Gastrocnemius medialis (tissue), 4 donors: ENCODE results near the gene KIF5B. TPM values are rescaled to one million over a fixed set of nuclear protein-coding genes. Genes with fewer than 3 reads are reported as not detected.
"Not testable (repeated sequence)": the region's sequence is repeated elsewhere in the genome, so short reads cannot be mapped to it uniquely, and the experiment has no call there.

Source experiments
- ATAC-seq, 2 donors: fragments of 150-250 bp; one replicate each; pipeline ENCODE4 v1.9.1; 2016
- DNase-seq, 2 donors: peaks; one replicate each; pipeline ENCODE4 v3.0.0-alpha.2; 2019
- H3K27ac ChIP-seq, 4 donors: fragments of 200-600 bp; sonication (generic); 1 replicate in 1 of 4; 2 replicates in 3 of 4; pipeline ENCODE4 v1.5.1; 2016 to 2018; ENCODE audit warnings: mild to moderate bottlenecking in 2 of 4, moderate library complexity in 1 of 4
- H3K27me3 ChIP-seq, 3 donors: fragments of 200-600 bp; sonication (generic) in 2 of 3; 1 replicate in 1 of 3; 2 replicates in 2 of 3; pipeline versions ENCODE4 v1.5.1 to v1.6.0; 2016 to 2019; ENCODE audit warnings: mild to moderate bottlenecking in 1 of 3, moderate library complexity in 1 of 3
- H3K36me3 ChIP-seq, 2 donors: fragments of 200-600 bp; sonication (generic) in 1 of 2; one replicate each; pipeline ENCODE4 v1.5.1; 2017 to 2018
- H3K4me1 ChIP-seq, 2 donors: fragments of 200-600 bp; sonication (generic) in 1 of 2; one replicate each; pipeline ENCODE4 v1.5.1; 2016 to 2017; ENCODE audit warnings: mild to moderate bottlenecking in 2 of 2
- H3K4me3 ChIP-seq, 4 donors: fragments of 200-600 bp; sonication (generic) in 3 of 4; 1 replicate in 1 of 4; 2 replicates in 3 of 4; pipeline ENCODE4 v1.5.1; 2016 to 2019; ENCODE audit warnings: mild to moderate bottlenecking in 2 of 4
- H3K9me3 ChIP-seq, 3 donors: fragments of 200-600 bp; sonication (generic) in 2 of 3; 1 replicate in 1 of 3; 2 replicates in 2 of 3; pipeline ENCODE4 v1.5.1; 2016 to 2019
- POLR2A ChIP-seq, 2 donors: fragments of 450-650 bp; IDR thresholded peaks; one replicate each; pipeline ENCODE4 v1.6.1; 2017; ENCODE audit warnings: antibody characterized with exemption in 2 of 2, mild to moderate bottlenecking in 2 of 2, moderate library complexity in 2 of 2
- in situ Hi-C, 4 donors: fragments of 200-750 bp; cut with MboI; loops; one replicate each; pipeline versions ENCODE4 v1.15.0 to v1.8.0; 2017; ENCODE audit warnings: low sequenced_read_pairs in 4 of 4
- intact Hi-C: fragments of 100-400 bp; cut with DNase I; formaldehyde crosslinking; loops from one replicate; pipeline ENCODE4 v1.15.1; 2023; ENCODE audit warnings: low total_unique reads
- total RNA-seq, 4 donors: library from RNA; depleted of rRNA; stranded (reverse); fragments of >200 nt; gene quantifications; one replicate each; pipeline versions ENCODE4 v1.1.0 to v1.2.3, GENCODE V29; 2016
- TF ChIP-seq, protein P1 (sequence below), 5 experiments: fragments of 450-650 bp in 3 of 5; fragments of 200-600 bp in 2 of 5; sonication (generic) in 2 of 5; IDR thresholded peaks in 4 of 5; conservative IDR thresholded peaks in 1 of 5; 1 replicate in 4 of 5; 2 replicates in 1 of 5; pipeline ENCODE4 v1.5.1; 2016 to 2019; ENCODE audit warnings: antibody characterized with exemption in 5 of 5, mild to moderate bottlenecking in 3 of 5, moderate library complexity in 3 of 5

Gene KIF5B
- total RNA-seq, 4 donors from 2014 or later, result 123 to 151 (median 142) TPM

DNA sequence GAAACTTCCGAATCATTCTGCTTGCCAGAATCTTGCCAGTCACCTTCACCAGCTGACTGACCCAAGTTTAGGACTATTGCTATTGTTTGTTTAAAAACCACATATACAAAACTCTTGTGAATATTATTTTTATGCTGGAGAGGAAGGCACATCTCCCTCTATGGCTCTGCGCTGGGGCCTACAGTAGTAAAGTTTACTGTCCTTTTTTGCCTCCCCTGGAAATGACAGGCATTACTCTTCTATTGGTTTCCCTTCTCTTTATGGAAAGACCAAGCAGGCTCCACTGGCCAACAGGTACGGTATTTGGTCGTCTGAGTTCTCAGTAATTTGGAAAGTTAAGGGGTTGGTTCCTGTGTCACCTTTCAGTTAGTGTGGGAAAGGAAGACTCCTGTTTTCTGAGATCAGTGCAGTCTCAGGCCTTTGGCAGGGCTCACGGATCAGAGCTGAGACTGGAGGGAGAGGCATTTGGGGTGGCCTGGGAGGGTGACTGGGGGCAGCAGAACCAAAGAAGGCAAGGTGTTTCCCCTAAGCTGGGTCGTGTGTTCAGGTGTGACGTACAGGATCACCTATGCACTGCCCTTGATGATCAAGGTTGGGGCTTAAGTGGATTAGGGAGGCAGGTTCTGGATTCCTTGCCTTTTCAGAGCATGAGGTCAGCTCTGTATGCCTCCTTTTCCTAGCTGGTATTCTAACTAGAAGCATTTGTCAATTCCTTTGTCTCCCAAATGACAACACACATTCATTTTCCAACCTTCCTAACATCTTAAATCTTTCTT is 16.0 kb upstream of the KIF5B start:
- DNase-seq (no peak), ATAC-seq (no peak)
- in situ Hi-C loops (loop anchor here in 2 of 4 donors (25.0 kb wide), 2 partner anchors 265 to 290 kb away; partner anchors contain the start of gene EPC1 (in 1 of the 2)), intact Hi-C loops (no loop called here)
- no peaks in the 10 kb centered on the region for H3K4me1 ChIP-seq
- no peak overlapping the region for H3K27ac ChIP-seq
- no peak for TF ChIP-seq POLR2A (IDR thresholded peaks at IDR 0.05)
- TF ChIP-seq, protein P1, sequence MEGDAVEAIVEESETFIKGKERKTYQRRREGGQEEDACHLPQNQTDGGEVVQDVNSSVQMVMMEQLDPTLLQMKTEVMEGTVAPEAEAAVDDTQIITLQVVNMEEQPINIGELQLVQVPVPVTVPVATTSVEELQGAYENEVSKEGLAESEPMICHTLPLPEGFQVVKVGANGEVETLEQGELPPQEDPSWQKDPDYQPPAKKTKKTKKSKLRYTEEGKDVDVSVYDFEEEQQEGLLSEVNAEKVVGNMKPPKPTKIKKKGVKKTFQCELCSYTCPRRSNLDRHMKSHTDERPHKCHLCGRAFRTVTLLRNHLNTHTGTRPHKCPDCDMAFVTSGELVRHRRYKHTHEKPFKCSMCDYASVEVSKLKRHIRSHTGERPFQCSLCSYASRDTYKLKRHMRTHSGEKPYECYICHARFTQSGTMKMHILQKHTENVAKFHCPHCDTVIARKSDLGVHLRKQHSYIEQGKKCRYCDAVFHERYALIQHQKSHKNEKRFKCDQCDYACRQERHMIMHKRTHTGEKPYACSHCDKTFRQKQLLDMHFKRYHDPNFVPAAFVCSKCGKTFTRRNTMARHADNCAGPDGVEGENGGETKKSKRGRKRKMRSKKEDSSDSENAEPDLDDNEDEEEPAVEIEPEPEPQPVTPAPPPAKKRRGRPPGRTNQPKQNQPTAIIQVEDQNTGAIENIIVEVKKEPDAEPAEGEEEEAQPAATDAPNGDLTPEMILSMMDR (IDR thresholded peaks at IDR 0.05 in 4 of 5, conservative IDR thresholded peaks at IDR 0.05 in 1 of 5), result no peak
- no peaks in the 10 kb centered on the region for H3K36me3 ChIP-seq
- H3K27me3 ChIP-seq, result no peaks in the 10 kb centered on the region
- no peak overlapping the region for H3K4me3 ChIP-seq
- H3K9me3 ChIP-seq, result no peaks in the 10 kb centered on the region

DNA sequence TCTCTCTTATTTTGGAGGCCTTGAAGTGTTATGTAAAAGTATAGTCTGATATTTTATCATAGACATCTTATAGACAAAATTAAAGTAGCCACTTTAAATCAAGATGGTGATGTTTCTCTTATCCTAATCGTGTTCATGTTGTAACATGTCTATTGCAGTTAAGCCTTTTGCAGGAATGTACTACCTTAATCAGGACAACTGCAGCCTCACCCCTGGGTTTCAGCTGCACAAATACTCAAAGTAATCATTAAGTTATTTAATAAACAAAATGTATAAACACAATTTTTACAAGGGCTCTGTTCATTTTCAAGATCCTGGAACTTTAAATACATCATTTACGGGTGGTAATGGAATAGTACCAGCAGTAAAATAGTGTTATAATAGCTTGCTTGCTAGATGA is 14.4 kb upstream of the KIF5B start:
- intact Hi-C loops, result no loop called here
- H3K4me1 ChIP-seq, result no peaks in the 10 kb centered on the region

DNA sequence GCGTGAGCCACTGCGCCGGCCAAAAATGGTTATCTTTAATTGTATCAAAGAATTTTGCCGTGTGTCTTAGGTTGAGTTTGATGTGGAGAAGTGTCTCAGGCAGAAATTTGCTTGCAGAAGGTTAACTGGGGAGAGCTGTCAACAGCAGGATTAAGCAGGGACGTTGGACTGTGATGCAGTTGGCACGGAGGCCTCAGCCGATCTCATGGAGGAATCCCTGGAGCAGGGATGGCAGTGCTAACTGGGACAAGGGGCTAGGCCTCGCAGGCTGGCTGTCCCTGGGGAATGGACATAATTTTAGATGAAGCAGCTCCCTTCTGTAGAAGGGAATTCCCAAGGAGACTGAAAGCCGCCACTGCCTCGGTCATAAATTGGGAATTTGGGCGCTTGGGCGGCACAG is 12.3 kb upstream of the KIF5B start:
- no peak overlapping the region for H3K4me3 ChIP-seq
- in situ Hi-C loops, result loop anchor here in 2 of 4 donors (25.0 kb wide), 2 partner anchors 269 to 294 kb away; partner anchors contain the start of gene EPC1 (in 1 of the 2)
- H3K4me1 ChIP-seq, result no peaks in the 10 kb centered on the region
- ATAC-seq (no peak), DNase-seq (no peak)
- H3K27ac ChIP-seq, result no peak overlapping the region
- no peaks in the 10 kb centered on the region for H3K27me3 ChIP-seq
- H3K9me3 ChIP-seq, result peaks cover 0 to 5% (median 0%) of the 10 kb centered on the region in 3 donors
- intact Hi-C loops, result no loop called here
- no peak for TF ChIP-seq POLR2A (IDR thresholded peaks at IDR 0.05)
- TF ChIP-seq, protein P1 (IDR thresholded peaks at IDR 0.05 in 4 of 5, conservative IDR thresholded peaks at IDR 0.05 in 1 of 5), result no peak
- no peaks in the 10 kb centered on the region for H3K36me3 ChIP-seq

More for the DNA sequence above, 14.4 kb upstream of the KIF5B start:
- H3K4me3 ChIP-seq, result no peak overlapping the region
- DNase-seq (no peak), ATAC-seq (no peak)
- H3K27me3 ChIP-seq, result no peaks in the 10 kb centered on the region
- TF ChIP-seq, protein P1 (IDR thresholded peaks at IDR 0.05 in 4 of 5, conservative IDR thresholded peaks at IDR 0.05 in 1 of 5), result no peak
- TF ChIP-seq POLR2A (IDR thresholded peaks at IDR 0.05), result no peak
- H3K36me3 ChIP-seq, result no peaks in the 10 kb centered on the region
- in situ Hi-C loops, result loop anchor here in 2 of 4 donors (25.0 kb wide), 2 partner anchors 267 to 292 kb away; partner anchors contain the start of gene EPC1 (in 1 of the 2)
- H3K9me3 ChIP-seq, result peaks cover 0 to 2% (median 0%) of the 10 kb centered on the region in 3 donors
- no peak overlapping the region for H3K27ac ChIP-seq

DNA sequence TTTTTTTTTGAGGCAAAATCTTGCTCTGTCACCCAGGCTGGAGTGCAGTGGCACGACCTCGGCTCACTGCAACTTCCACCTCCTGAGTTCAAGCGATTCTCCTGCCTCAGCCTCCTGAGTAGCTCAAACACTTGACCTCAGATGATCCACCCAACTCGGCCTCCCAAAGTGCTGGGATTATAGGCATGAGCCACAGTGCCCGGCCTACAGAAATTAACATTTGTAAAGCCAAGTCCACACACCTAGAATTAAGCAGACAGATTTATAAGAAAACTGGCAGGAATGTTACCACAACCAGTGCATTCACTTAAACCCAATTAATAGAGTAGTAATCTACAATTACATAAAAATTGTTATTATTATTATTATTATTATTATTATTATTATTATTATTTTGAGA is 11.7 kb upstream of the KIF5B start:
- DNase-seq, intact Hi-C loops, H3K36me3 ChIP-seq, H3K4me3 ChIP-seq, H3K27me3 ChIP-seq, H3K9me3 ChIP-seq, ATAC-seq, H3K4me1 ChIP-seq, H3K27ac ChIP-seq: not testable (repeated sequence)
- in situ Hi-C loops, result loop anchor here in 2 of 4 donors (25.0 kb wide), 2 partner anchors 269 to 294 kb away; partner anchors contain the start of gene EPC1 (in 1 of the 2)

DNA sequence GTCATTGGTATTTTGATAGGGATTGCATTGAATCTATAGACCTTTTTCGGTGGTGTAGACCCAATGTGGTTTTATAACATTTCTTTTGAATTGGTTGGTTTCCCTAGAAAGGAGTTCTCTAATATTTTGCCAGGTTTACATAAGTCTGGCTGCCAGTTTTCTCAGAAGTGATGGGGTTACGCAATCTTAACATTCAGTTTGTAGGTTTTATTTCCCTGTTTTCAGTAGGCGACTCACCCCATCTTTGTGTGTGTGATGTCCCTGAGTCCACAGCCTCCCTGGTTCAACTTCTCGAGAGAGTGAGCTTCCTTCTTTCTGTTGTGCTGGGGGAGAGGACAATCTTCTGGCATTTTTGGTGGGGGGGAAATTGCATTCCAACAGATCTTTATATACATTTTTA is 9.6 kb upstream of the KIF5B start:
- intact Hi-C loops, result no loop called here
- Histone ChIP-seq H3K4me3 (no peak overlapping the region), H3K36me3 (no peaks in the 10 kb centered on the region), H3K27me3 (no peaks in the 10 kb centered on the region), H3K27ac (no peak overlapping the region), H3K4me1 (no peaks in the 10 kb centered on the region), H3K9me3 (peaks cover 0 to 5% (median 0%) of the 10 kb centered on the region in 3 donors)
- DNase-seq, result no peak
- no peak for TF ChIP-seq POLR2A (IDR thresholded peaks at IDR 0.05)
- TF ChIP-seq, protein P1 (IDR thresholded peaks at IDR 0.05 in 4 of 5, conservative IDR thresholded peaks at IDR 0.05 in 1 of 5), result no peak
- in situ Hi-C loops, result loop anchor here in 2 of 4 donors (25.0 kb wide), 2 partner anchors 271 to 296 kb away; partner anchors contain the start of gene EPC1 (in 1 of the 2)
- ATAC-seq, result no peak
